Choroid plexus epithelial cell (primary cell): ENCODE data around the gene CD36.
A peak's percentile ranks its signal among the peaks of the same experiment; 100 is the strongest.

Experiments used
- DNase-seq: peaks from one replicate; pipeline ENCODE4 v3.0.0-alpha.2; 2010; ENCODE audit warnings: low read depth
- H3K4me3 ChIP-seq: 2 replicates; pipeline ENCODE4 v1.5.1; 2011; ENCODE audit warnings: low read depth, mild to moderate bottlenecking, control low read depth, low read length, moderate library complexity
- TF ChIP-seq, protein P1 (sequence below): conservative IDR thresholded peaks from 2 replicates; pipeline ENCODE4 v1.5.1; 2011; ENCODE audit warnings: low read depth, mild to moderate bottlenecking, control low read depth, inconsistent platforms, low read length, moderate library complexity

CD36 gene

DNA sequence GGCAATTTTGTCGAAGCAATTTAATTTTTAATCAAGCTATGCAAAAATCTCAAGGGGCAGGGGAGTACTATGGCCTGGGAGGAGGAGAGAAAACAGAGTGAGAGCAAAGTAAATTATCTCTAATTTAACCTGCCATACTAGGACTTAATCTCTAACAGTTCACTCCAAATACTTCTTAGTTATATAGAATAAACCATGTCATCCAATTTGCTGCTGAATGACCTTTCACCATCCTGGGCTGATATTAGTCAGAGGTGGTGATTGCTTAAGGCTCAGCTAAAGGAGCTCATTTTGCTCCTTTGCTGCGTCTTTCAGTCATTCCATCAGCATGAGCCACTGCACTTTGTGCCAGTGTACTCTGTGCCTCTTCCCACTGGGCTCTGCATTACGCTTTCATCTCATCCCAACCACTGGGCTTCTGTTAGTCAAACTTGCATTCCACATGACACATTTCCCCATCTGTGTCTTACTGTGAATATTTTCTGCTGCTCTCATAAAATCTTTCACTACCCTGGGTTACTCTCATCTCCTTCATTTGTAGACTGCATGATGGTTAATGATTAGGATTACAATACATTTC, 84.3 kb downstream of the CD36 start:
- TF ChIP-seq, protein P1, sequence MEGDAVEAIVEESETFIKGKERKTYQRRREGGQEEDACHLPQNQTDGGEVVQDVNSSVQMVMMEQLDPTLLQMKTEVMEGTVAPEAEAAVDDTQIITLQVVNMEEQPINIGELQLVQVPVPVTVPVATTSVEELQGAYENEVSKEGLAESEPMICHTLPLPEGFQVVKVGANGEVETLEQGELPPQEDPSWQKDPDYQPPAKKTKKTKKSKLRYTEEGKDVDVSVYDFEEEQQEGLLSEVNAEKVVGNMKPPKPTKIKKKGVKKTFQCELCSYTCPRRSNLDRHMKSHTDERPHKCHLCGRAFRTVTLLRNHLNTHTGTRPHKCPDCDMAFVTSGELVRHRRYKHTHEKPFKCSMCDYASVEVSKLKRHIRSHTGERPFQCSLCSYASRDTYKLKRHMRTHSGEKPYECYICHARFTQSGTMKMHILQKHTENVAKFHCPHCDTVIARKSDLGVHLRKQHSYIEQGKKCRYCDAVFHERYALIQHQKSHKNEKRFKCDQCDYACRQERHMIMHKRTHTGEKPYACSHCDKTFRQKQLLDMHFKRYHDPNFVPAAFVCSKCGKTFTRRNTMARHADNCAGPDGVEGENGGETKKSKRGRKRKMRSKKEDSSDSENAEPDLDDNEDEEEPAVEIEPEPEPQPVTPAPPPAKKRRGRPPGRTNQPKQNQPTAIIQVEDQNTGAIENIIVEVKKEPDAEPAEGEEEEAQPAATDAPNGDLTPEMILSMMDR = no peak
- DNase-seq = peak; percentile 99
- no peak overlapping the region for H3K4me3 ChIP-seq

DNA sequence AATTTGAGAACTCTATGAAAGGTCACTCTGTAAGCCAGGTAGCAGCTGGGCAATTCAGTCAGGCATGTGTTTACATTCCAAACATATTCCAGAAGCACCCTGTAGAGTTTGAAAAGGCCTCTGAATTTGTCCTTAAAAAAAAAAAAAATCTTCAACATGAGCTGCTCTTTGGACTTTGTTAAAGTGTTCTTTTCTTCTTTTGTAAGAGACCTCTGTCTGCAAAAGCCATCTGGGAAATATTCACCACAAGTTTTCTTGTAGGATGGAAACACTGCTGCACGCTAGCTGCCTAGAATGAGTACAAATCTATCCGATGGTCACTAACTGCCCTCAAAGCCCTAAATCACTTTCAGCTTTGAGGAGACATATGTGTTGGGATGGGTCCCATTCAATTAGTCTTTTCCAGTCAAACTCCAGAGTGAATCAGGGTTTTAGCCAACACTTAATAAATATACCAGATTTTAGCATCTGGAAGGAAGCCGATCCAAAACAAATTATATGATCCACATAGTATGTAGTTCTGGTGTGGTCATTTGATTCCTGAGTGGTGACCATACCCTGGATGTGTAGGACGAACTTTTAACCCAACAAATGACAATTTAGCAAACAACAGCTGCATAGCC, 85.9 kb downstream of the CD36 start:
- peak; percentile 74 for DNase-seq
- TF ChIP-seq, protein P1 = no peak
- H3K4me3 ChIP-seq = no peak overlapping the region

DNA sequence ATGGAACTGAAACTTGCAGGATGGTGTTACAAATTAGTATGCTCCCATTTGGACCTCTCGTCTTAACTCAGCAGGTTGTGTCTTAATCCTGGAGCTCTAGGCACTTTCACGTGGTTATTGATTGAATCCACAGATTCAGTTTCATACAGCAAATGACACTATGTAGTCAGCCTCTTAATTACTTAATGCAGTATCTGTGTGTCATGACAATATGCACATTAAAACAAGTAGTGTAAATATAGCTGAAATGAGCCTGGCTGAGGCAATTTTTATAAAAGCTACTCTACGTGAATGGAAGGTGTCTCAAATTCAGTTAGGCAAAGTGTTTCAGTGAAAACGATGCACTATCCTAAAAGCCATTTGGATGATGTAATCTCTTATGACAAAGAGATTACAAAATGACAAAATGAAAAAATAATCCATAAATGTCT, 86.8 kb downstream of the CD36 start:
- TF ChIP-seq, protein P1 = no peak
- DNase-seq = no peak

More for the DNA sequence above, 86.8 kb downstream of the CD36 start:
- no peak overlapping the region for H3K4me3 ChIP-seq
